Left renal cortex interstitium (tissue), 4 donors: ENCODE results near the gene FDX1. TPM values are rescaled to one million over a fixed set of nuclear protein-coding genes. Genes with fewer than 3 reads are reported as not detected.

Source experiments
- DNase-seq, 4 donors: peaks; one replicate each; pipeline ENCODE4 v3.0.0-alpha.2; 2013; ENCODE audit warnings: low read depth in 4 of 4, low spot score in 2 of 4, missing footprints in 1 of 4
- polyA plus RNA-seq, 4 donors: library from polyadenylated mRNA; unstranded; fragments of 120-200 nt; gene quantifications; one replicate each; pipeline ENCODE4 v1.2.1, GENCODE V29; 2013; ENCODE audit not compliant: insufficient read length in 4 of 4

FDX1 gene
- polyA plus RNA-seq, 4 donors = 15.9 to 22.0 (median 20.1) TPM

DNA sequence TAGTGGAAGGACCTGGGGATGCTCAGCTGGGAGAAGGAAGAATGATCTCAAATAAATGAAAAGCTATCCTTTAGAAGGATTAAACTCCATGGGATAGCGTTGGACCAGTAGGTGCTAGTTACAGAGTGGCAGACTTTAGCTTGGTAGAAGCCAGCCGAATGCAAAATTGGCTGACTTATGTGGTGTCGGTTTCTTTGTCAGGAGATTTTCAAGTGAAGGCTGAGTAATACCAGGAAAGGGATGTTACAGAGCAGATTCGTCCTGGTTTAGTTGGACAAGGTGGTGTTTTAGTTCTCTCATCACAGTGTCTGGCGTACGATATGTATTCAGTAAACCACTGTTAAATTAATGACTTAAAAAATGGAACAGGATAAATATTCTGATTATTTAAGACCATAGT is 26.0 kb downstream of the FDX1 start:
- DNase-seq = no peak

DNA sequence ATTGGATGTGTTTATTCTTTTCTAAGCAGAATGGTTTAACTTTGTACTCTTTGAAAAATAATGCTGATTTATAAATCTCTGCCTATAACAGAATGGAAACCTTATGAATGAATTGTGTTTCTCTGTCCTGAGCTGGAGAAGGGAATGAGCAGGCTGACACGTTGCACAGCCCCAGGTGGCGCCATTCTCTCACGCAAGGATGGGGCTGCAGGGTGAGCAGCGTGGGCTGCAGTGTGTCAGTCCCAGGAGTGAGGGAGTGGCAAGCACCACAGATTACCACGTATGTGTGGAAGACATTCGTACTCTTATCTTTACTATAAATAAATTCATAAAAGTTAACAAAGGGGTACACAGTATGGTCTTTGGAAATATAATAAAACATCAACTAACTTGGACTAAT is 33.4 kb downstream of the FDX1 start:
- peak in 2 of 4 donors; percentile 16 to 24 for DNase-seq

DNA sequence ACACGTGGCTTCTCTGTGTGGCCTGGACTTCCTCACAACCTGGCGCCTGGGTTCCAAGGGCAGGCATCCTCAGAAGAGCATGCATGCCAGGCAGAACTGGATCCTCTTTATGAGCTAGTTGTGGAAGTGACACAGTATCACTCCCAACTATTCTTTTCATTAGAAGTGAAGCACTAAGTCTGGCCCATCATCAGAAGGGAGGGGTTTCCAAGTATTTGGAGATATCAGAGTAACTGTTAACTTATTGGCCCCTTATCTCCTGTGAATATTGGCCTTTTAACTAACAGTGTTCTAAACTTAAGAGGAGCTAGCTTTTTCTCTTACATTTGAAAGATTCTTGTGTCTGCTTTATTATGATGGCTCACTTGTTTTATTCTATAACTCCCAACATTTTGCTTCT is 35.5 kb downstream of the FDX1 start:
- no peak for DNase-seq

DNA sequence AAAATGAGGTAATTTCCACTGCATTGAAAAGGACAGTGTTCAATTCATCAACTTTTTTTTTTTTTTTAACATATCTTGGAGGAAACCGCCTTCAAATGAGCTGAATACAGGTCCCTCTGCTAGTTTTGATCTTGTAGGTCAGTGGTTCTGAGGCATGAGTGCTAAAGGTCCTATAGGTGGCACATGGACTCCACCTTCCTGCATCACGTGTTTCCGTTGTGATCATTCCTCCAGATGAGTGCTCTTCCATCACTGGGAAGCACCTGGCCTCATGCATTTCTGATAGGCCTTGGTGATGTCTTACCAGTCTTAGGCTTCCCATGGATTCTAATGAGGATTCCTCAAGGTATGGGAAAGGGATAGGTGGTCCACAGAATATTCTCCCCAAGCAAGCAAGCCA is 37.8 kb downstream of the FDX1 start:
- no peak for DNase-seq

DNA sequence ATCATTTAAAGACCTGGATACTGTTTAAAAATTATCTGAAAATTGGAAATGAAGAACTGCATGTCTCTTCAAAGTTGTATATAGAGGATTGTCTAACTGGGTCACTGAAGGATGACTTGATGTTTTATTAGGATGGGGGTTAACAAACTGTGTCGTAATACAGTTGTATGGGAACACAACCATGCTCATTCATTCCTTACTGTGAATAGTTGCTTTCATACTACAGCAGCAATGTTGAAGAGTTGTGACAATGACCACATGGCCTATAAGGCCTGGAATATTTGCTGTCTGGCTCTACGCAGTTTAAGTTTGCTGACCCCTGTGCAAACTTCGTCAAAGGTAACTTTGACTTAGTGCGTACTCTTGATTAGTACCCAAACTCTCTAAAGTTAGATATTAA is 38.4 kb downstream of the FDX1 start:
- DNase-seq = no peak

DNA sequence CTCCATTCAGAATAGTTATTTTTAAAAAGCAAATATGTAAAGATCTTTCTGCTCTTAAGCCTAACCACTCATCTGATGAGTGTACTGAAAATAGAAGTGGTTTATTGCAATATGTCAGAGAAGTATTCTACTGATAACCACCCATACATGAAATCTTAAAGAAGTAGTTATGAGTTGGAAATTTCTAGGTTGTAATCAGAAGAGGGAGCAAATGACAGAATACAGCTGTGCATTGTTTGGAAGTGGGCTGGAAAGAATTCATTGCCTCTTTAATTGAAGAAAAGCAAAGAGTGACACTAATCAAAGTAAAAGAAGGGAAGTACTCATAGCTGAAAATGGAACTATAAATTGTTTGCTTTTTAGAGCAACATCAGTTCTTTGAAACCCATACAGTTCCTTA is 39.4 kb downstream of the FDX1 start:
- peak in 1 of 4 donors; percentile 4 for DNase-seq

DNA sequence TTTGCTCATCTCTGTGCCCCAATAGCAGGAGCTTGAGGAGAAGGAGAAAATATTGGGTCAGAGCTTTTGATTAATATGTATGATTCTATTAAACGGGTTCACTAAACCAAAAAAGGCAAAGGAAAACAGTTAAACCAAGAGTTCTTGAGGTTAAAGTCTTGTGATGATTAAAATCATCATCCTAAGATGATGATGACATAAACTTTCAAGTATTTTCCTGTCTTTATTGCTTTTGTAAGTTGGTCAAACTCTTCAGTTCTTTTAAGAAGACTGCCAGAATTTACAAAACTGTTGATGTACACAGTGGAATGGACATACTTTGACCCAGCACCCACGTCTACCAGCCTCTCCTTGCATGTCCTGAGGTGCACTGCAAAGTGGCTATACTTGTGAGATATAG is 41.0 kb downstream of the FDX1 start:
- no peak for DNase-seq

DNA sequence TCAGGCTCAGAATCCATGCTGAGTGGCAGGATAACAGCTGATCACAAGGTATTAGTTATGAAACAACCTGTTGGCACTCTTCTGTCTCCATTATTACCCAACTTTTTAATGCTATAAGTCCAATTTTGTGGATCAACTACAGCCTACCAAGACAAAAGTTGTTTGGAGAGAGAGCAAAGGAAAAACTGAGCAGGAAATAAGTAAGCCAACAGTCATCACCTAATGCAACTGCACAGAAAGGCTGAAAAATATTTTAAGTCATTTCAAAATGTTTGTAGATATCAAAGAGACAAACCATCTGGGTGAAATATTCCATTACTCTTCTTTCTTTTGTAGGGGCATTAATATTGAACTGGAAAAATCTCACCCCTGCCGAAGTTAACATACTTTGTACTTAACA is 41.6 kb downstream of the FDX1 start:
- DNase-seq = no peak

DNA sequence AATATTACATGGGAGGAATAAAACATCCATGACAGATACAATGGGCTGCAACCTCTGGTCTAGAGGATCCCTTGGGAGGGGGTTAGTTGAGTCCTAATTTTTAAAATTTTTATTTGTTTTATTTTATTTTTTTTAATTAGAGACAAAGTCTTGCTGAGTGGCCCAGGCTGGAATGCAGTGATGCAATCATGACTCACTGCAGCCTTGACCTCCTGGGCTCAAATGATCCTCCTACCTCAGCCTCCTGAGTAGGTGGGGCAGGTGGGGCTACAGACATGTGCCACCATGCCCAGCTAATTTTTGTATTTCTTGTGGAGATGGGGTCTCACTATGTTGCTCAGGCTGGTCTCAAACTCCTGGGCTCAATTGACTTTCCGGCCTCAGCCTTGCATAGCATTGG is 43.1 kb downstream of the FDX1 start:
- no peak for DNase-seq

DNA sequence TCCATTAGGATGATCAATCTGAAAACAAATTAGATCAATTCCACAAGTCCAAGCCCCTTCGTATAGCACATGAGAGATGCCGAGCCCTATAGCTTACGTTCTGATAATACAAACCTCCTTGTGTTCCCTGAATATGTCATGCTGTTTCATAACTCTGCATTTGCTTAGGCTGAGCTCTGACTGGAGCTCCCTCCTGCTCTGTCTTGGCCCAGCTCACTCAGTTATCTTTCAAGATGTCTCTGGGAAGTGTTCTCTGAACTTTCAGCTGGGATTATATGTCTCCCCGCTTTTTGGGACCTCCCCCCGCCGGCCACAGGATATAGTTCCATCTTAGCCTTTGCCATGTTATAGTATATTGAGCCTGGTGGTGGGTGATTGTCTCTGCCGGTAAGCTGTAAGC is 44.0 kb downstream of the FDX1 start:
- no peak for DNase-seq

DNA sequence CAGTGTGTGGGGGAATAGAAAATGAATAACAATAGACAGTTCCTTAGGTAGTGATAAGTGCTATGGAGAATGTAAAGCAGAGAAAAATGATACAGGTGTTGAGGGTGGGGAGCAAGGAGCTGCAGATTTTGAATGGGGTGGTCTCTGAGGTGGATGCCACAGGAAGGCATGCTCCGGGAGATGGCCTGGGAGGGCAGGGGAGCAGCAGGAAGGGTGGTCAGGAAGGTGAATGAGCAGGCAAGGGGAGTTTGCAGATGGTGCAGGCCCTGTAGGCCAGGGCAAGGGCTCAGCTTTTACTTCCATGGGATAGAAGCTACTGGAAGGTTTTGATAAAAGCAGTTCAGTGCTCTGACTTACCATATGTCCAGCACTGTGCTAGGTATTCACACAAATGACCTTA is 44.8 kb downstream of the FDX1 start:
- DNase-seq = no peak

DNA sequence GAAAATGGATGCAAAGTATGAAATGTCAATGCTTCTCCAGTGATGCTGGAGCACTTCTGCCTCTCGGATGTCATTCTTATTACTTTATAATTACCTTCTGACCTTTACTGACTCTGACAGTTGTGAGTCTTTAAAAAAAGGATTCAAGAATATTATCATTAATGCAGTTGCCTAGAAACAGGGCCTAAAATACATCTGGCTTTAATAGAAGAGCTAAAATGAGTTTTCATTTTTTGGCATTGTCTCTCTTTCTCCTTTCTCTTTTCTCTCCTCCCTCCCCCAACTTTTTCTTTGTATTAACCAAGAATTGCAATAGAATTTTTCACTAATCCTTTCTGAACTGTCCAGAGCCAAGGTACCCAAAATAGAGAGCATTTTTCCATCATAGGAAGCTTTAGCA is 45.9 kb downstream of the FDX1 start:
- DNase-seq = no peak

DNA sequence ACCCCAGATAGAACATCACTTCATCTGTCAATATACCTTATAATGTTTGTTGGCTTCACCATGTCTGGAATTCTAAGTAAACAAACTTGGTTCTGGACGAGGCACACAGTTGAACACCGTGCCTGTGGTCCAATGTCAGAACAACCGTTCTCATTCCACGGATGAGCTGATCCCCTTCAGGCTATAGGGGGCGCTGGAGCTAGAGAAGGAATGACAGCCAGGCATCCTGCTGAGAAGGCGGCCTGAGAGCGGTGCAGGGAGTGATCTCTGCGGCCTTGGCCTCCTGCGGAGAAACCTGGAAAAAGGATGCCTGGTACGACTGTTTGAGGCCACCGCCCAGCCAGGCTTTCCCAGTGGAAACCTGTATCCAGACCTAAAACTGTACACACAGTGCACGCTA is 48.7 kb downstream of the FDX1 start:
- DNase-seq = no peak

DNA sequence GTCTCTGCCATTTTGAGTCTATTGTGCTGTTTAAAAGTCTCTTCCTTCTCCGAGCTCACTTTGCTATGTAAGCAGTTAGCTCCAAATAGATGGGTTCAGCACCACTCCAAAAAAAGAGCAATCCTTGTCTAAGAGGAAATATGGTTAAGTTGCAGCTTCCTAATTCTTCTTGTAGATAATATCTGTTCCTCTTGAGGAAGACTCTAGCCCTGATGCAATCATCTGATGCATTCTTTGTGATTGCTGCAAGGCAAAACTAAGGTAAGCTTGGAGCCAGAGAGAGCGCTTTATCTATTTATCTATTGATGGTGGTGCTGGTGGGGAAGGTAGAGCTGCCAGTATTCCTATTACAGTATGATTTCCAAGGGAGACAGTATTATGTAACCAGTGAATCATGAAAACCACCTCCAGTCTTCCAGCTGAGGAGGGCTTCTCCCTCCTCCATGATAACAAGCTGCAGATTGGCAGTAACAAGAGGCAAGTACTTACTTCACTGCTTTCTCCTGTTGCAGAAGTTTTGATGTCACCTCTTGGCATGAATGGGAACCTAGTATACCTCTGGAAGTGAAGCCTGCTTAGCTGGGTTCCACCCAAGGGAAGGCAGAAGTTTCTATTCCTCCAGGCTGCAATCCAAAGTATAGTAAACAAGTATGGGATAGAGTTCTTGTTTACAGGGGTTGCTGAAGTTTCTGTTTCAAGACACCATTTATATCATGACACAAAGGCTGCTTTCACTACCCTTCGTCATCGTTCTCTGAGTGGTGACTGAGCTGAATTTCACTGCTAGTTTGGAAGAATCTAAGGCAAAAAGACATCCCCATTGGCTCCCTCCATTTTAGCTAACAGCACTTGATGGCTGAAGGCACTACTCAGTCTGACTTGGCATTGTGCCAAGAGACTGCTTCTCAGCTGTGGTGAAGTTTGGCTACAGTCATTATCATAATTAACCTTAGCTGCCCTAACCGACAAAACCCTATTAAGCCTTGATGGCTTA is 49.7 kb downstream of the FDX1 start:
- no peak for DNase-seq

DNA sequence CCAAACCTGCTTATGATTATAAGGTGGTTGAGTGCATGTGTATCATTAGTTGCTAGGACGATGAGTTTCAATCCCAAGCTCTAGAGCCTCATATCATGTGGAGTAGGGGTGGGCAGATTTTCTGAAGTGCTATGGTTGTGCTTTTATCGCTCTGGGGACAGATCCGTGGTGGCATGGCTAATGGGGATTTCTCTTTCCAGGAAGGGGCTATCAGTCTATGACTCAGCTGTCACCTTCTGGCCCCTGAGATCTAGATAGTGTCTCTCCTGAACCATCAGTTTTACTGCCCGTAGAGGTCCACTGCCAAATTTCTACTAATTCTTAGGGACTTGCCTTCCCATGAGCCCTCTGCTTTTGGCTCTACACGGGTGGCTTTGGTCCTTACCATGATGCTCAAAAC is 51.8 kb downstream of the FDX1 start:
- no peak for DNase-seq

DNA sequence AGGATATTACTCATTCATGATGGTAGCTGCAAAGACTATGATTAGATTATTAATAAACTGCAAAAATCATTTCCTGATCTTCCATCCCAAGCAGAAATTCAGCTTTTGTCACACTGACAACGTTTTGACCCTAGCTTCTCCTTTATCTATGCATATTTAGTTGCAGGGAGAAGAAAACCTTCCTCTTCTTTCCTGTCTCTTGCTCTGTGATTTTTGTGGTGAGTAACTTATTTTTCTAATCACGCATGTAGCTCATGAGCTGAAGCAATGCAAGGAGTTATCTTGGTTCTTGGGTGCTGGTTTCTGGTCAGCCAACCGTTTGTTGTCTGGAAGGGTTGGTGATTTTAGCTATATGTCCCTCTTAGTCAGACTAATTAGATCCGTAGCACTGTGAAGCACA is 56.4 kb downstream of the FDX1 start:
- DNase-seq = no peak

DNA sequence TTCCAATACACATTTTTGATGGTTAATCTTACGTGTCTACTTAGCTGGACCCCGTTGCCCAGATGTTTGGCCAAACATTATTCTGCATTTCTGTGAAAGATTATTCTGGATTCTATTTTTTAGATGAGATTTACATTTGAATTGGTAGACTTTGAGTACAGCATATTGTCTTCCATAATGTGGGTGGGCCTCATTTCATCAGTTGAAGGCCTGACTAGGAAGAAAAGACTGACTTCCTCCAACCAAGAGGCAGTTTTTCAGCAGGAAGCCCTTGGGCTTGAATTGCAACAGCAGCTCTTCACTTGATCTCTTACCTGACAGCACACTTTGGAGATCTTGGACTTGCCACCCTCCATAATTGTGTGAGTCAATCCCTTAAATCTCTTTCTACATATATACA is 58.7 kb downstream of the FDX1 start:
- no peak for DNase-seq

DNA sequence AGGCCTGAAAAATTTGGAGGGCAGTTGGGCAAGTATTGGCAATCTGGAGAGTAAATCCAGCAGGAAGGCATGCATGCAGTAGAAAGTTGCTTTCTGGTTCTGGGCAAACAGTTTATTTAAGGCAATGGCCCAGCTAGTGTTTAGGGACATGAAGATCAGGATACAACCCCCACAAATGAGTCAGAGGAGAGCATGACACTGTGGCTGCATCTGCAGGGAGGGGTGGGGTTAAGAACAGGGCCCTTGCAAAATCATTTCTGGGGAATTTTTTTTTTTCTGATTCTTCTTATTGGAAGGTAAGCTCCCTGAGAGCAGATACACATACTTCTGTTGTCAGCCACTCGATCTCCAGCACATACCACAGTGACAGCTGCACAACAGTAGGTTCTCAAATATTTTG is 61.1 kb downstream of the FDX1 start:
- no peak for DNase-seq

DNA sequence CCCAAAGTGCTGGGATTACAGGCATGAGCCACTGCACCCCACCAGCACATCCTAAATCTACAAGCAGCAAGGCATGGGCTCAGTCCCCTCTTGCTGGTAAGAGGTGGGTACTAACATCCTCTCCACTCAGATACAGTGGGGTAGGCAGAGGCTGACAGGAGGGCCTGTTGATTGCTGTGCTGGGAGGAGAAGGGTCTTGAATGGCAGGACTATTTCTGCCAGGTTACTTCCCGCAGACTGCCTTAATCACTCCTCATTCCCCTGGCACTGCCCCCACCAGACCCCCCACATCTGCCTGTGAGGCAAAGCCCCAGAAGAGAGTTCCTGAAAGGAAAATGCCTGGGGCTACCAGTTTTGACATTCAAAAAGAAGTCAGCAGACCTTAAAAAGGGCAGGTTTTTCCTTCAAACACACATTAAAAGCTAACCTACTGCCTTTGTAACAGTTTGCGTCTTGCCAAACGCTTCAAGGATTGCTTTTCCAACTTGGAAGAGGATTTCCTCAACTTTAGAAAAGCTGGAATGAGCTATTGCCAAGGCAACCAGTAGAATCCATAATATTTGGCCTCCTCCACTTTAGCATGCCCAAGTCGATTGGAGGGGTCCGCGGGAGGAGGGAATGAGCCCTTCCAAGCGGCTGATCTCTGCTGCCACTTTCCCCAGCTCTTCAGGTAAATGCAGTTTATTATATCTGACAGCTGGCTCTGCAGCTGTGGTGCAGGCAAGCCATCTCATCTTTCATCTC is 62.0 kb downstream of the FDX1 start:
- DNase-seq = no peak

DNA sequence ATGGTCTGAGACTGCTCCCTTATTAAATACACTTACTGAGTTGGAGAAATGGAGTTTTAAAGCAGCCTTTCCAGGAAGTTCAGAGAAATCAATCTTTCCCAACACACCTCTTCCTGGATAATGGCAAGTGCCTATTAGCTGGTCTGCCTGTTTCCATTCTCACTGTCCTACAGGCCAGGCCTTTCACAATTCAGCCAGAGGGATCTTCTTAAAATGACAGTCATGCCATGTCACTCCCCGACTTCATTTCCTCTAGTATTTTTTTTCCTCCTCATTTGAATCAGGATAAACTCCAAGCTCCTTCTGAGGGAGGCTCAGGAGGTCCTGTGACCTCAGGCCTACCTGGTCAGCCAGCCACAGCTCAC is 62.6 kb downstream of the FDX1 start:
- DNase-seq = no peak

DNA sequence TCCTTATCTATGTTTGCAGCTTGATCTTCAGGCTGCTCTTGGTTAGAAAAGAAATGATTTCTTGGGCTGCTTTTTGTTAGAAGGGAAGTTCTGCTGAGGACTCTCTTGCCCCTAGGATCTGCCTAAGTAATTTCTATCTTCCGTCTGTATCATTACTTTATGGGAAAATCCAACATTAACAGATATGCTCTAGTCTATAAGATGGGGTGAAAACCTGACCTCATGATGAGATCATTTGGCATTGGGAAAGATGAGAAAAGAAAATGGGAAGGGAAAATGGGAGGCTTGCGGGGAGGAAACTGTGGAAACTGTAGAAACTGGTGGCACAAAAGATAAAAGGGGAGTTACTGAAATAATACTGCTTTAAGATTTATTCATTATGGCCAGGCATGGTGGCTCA is 63.6 kb downstream of the FDX1 start:
- DNase-seq = no peak
